GM21367 (cell line): Measurements from ENCODE around the gene SMYD3.

Experiments used
- ATAC-seq: cut with Tn5 transposase; IDR thresholded peaks from one replicate; pipeline ENCODE4 v1.9.1; 2021; ENCODE audit not compliant: unreplicated experiment

The SMYD3 gene

GRCh38 chr1:246506674-246507481 is at the start of gene SMYD3:
SMYD3 (minus strand) TSS chr1:246507279.
- peak; percentile 83 for ATAC-seq

GRCh38 chr1:246554201-246554600 is 47.1 kb upstream of the SMYD3 start:
- no peak for ATAC-seq

- ATAC-seq = no peak
Measured at GRCh38 chr1:246552110-246552509, 45.0 kb upstream of the SMYD3 start.

GRCh38 chr1:246550402-246550801 is 43.3 kb upstream of the SMYD3 start:
- no peak for ATAC-seq

GRCh38 chr1:246549665-246550064 is 42.6 kb upstream of the SMYD3 start:
- no peak for ATAC-seq

GRCh38 chr1:246544001-246544400 is 36.9 kb upstream of the SMYD3 start:
- no peak for ATAC-seq

- ATAC-seq = no peak
Measured at GRCh38 chr1:246540738-246541491, 33.8 kb upstream of the SMYD3 start.

- no peak for ATAC-seq
Measured at GRCh38 chr1:246537887-246538286, 30.8 kb upstream of the SMYD3 start.

- ATAC-seq = no peak
Measured at GRCh38 chr1:246537441-246537840, 30.4 kb upstream of the SMYD3 start.

GRCh38 chr1:246534114-246534513 is 27.0 kb upstream of the SMYD3 start:
- no peak for ATAC-seq

- ATAC-seq = no peak
Measured at GRCh38 chr1:246533371-246533905, 26.4 kb upstream of the SMYD3 start.

- ATAC-seq = no peak
Measured at GRCh38 chr1:246532519-246532918, 25.4 kb upstream of the SMYD3 start.

- ATAC-seq = no peak
Measured at GRCh38 chr1:246530482-246530881, 23.4 kb upstream of the SMYD3 start.

- ATAC-seq = no peak
Measured at GRCh38 chr1:246528933-246529731, 22.1 kb upstream of the SMYD3 start.

GRCh38 chr1:246527402-246528088 is 20.5 kb upstream of the SMYD3 start:
- ATAC-seq = peak; percentile 62

GRCh38 chr1:246526915-246527314 is 19.8 kb upstream of the SMYD3 start:
- no peak for ATAC-seq

- no peak for ATAC-seq
Measured at GRCh38 chr1:246526380-246526779, 19.3 kb upstream of the SMYD3 start.

GRCh38 chr1:246519514-246519913 is 12.4 kb upstream of the SMYD3 start:
- ATAC-seq = no peak

- ATAC-seq = no peak
Measured at GRCh38 chr1:246518456-246519205, 11.6 kb upstream of the SMYD3 start.

- no peak for ATAC-seq
Measured at GRCh38 chr1:246517391-246517790, 10.3 kb upstream of the SMYD3 start.
